SK-N-SH (cell line): Measurements from ENCODE around the gene ZNF319. TPM values are rescaled to one million over a fixed set of nuclear protein-coding genes. Genes with fewer than 3 reads are reported as not detected.

Experiments
- CTCF ChIA-PET: fragments of 300-600, 350-600 bp; formaldehyde crosslinking; extraction: SDS; loops from one replicate; lab custom pipeline; 2021; lab: Yijun Ruan, JAX
- POLR2A ChIA-PET: fragments of 350-600 bp; sonication (Branson Sonifier 250); formaldehyde crosslinking; extraction: SDS; loops from one replicate; lab custom pipeline; 2020; ENCODE audit warnings: antibody characterized with exemption, inconsistent platforms; lab: Yijun Ruan, JAX
- DNase-seq: peaks from one replicate; pipeline ENCODE4 v3.0.0; 2012
- H2AFZ ChIP-seq: fragments of 200-600 bp; sonication (generic); 2 replicates; pipeline ENCODE4 v1.8.1; 2016; ENCODE audit warnings: antibody characterized with exemption, mild to moderate bottlenecking, low read depth
- H3F3A ChIP-seq: fragments of 200-600 bp; sonication (generic); replicated peaks from 2 replicates; pipeline ENCODE3; 2016; ENCODE audit warnings: antibody characterized with exemption, mild to moderate bottlenecking; ENCODE audit not compliant: insufficient read depth
- H3K27ac ChIP-seq, 2 experiments: fragments of 200-500 bp in 1 of 2; fragments of 200-600 bp in 1 of 2; sonication (Bioruptor generic) in 1 of 2; sonication (generic), shearing (Covaris generic) in 1 of 2; 2 replicates each; pipeline versions ENCODE4 v1.5.1 to v1.6.1; 2014 to 2016; ENCODE audit warnings: low read depth in 2 of 2, inconsistent platforms in 1 of 2, low read length in 1 of 2, mild to moderate bottlenecking in 1 of 2, mixed read lengths in 1 of 2
- H3K27me3 ChIP-seq: fragments of 200-600 bp; sonication (generic), shearing (Covaris generic); 2 replicates; pipeline ENCODE4 v1.6.1; 2016; ENCODE audit warnings: mixed run types; ENCODE audit not compliant: insufficient read depth
- H3K36me3 ChIP-seq, 2 experiments: fragments of 200-500 bp in 1 of 2; fragments of 200-600 bp in 1 of 2; sonication (Bioruptor generic) in 1 of 2; sonication (generic) in 1 of 2; replicated peaks in 1 of 2; 2 replicates each; pipeline versions ENCODE3 to v1.5.1; 2014 to 2016; ENCODE audit warnings: low read length in 1 of 2, mild to moderate bottlenecking in 1 of 2; ENCODE audit not compliant: insufficient read depth in 2 of 2, control insufficient read depth in 1 of 2
- H3K4me1 ChIP-seq, 2 experiments: fragments of 200-500 bp in 1 of 2; fragments of 200-600 bp in 1 of 2; sonication (Bioruptor generic) in 1 of 2; sonication (generic), shearing (Covaris generic) in 1 of 2; 2 replicates each; pipeline versions ENCODE4 v1.5.1 to v1.6.1; 2014 to 2016; ENCODE audit warnings: low read depth in 1 of 2, low read length in 1 of 2, mixed run types in 1 of 2; ENCODE audit not compliant: insufficient read depth in 2 of 2, control insufficient read depth in 1 of 2
- H3K4me2 ChIP-seq: fragments of 200-600 bp; sonication (generic), shearing (Covaris generic); 2 replicates; pipeline ENCODE4 v1.6.1; 2017; ENCODE audit warnings: mixed run types
- H3K4me3 ChIP-seq, 2 experiments: fragments of 200-500 bp in 1 of 2; fragments of 200-600 bp in 1 of 2; sonication (Bioruptor generic) in 1 of 2; sonication (generic), shearing (Covaris generic) in 1 of 2; 2 replicates each; pipeline versions ENCODE4 v1.5.1 to v1.8.1; 2014 to 2016; ENCODE audit warnings: low read depth in 2 of 2, inconsistent platforms in 1 of 2, low read length in 1 of 2, mild to moderate bottlenecking in 1 of 2, mixed read lengths in 1 of 2, moderate library complexity in 1 of 2
- H3K79me2 ChIP-seq: fragments of 200-600 bp; sonication (generic); 2 replicates; pipeline ENCODE4 v1.8.1; 2017; ENCODE audit warnings: mild to moderate bottlenecking; ENCODE audit not compliant: insufficient read depth
- H3K9ac ChIP-seq: fragments of 200-600 bp; sonication (generic); 2 replicates; pipeline ENCODE4 v1.6.1; 2017; ENCODE audit warnings: mixed run types
- H3K9me2 ChIP-seq: fragments of 200-600 bp; sonication (generic); 2 replicates; pipeline ENCODE4 v1.6.1; 2017; ENCODE audit warnings: mixed run types
- H3K9me3 ChIP-seq: fragments of 200-600 bp; sonication (generic); 2 replicates; pipeline ENCODE4 v1.6.1; 2017; ENCODE audit warnings: mixed run types, mild to moderate bottlenecking, moderate library complexity
- H4K20me1 ChIP-seq: fragments of 200-600 bp; sonication (generic); 2 replicates; pipeline ENCODE4 v1.6.1; 2017; ENCODE audit warnings: mild to moderate bottlenecking, mixed run types; ENCODE audit not compliant: insufficient read depth
- FOSL2 ChIP-seq: IDR thresholded peaks from 2 replicates; pipeline ENCODE4 v1.4.0; 2012; ENCODE audit warnings: low read depth, mild to moderate bottlenecking, moderate library complexity, borderline replicate concordance
- FOXJ3 ChIP-seq: sonication (generic); formaldehyde crosslinking; IDR thresholded peaks from 2 replicates; pipeline ENCODE4 v1.5.1; 2020; ENCODE audit warnings: mild to moderate bottlenecking, missing genetic modification reagents
- FOXM1 ChIP-seq: IDR thresholded peaks from 2 replicates; pipeline ENCODE4 v1.4.0; 2012; ENCODE audit warnings: low read depth, mild to moderate bottlenecking
- GABPA ChIP-seq: IDR thresholded peaks from 2 replicates; pipeline ENCODE4 v1.4.0; 2012; ENCODE audit warnings: low read depth, mild to moderate bottlenecking
- JUND ChIP-seq: IDR thresholded peaks from 2 replicates; pipeline ENCODE4 v1.4.0; 2012
- MEF2A ChIP-seq: IDR thresholded peaks from 2 replicates; pipeline ENCODE4 v1.4.0; 2012; ENCODE audit warnings: low read depth, borderline replicate concordance
- NFIC ChIP-seq: IDR thresholded peaks from 2 replicates; pipeline ENCODE4 v1.4.0; 2012; ENCODE audit warnings: borderline replicate concordance
- NRF1 ChIP-seq: IDR thresholded peaks from 2 replicates; pipeline ENCODE4 v1.6.1; 2012; ENCODE audit warnings: low read depth, mild to moderate bottlenecking, low read length
- PBX3 ChIP-seq: IDR thresholded peaks from 2 replicates; pipeline ENCODE4; 2012
- RXRA ChIP-seq: IDR thresholded peaks from 2 replicates; pipeline ENCODE4 v1.4.0; 2012; ENCODE audit warnings: low read depth, mild to moderate bottlenecking, borderline replicate concordance
- TAF1 ChIP-seq: IDR thresholded peaks from 2 replicates; pipeline ENCODE4 v1.6.1; 2012; ENCODE audit warnings: low read depth, mild to moderate bottlenecking, low read length, moderate library complexity, borderline replicate concordance
- TEAD4 ChIP-seq: IDR thresholded peaks from 2 replicates; pipeline ENCODE4 v1.4.0; 2012; ENCODE audit warnings: mild to moderate bottlenecking, borderline replicate concordance; ENCODE audit not compliant: insufficient read depth
- USF1 ChIP-seq: IDR thresholded peaks from 2 replicates; pipeline ENCODE4 v1.4.0; 2012; ENCODE audit warnings: low read depth, borderline replicate concordance
- USF2 ChIP-seq: fragments of 150-350 bp; IDR thresholded peaks from 2 replicates; pipeline ENCODE4 v1.6.1; 2017; ENCODE audit warnings: antibody characterized with exemption, low read length, low read depth, borderline replicate concordance
- WGBS: methylation state at CpG from one replicate; pipeline ENCODE4 v1.1.6; 2017; ENCODE audit warnings: low lambda C conversion rate; 5-methylcytosine and 5-hydroxymethylcytosine counted together
- polyA plus RNA-seq, 3 experiments: library from polyadenylated mRNA; depleted of rRNA; stranded (reverse); fragments of >200 nt; gene quantifications; 2 replicates each; pipeline ENCODE4 v1.2.3, GENCODE V29; 2012
- TF ChIP-seq, protein P1 (sequence below): IDR thresholded peaks from 2 replicates; pipeline ENCODE4 v1.6.1; 2012; ENCODE audit warnings: mild to moderate bottlenecking, low read depth, low read length, moderate library complexity

The ZNF319 gene
- polyA plus RNA-seq, 1 of the 3 experiments (the other 2 are of a cell fraction): 7.6 TPM

- ChIA-PET POLR2A (interaction anchor here (1.7 to 2.9 kb wide), 2 partner anchors 94 to 102 kb away, joined by 7 to 24 read pairs; partner anchors contain the start of gene CFAP20), CTCF (interaction anchor here (0.6 to 7.4 kb wide), 9 partner anchors 11 to 494 kb away, joined by 3 to 91 read pairs (median 3); partner anchors contain the start of gene CFAP20)
- no peaks in the 10 kb centered on the region for H4K20me1 ChIP-seq
- no peaks in the 10 kb centered on the region for H3K9me3 ChIP-seq
- H3K36me3 ChIP-seq: no peaks in the 10 kb centered on the region
- H3K79me2 ChIP-seq: no peaks in the 10 kb centered on the region
- peak overlapping the region; percentile 94 for H3K4me2 ChIP-seq
- H3K9me2 ChIP-seq: no peaks in the 10 kb centered on the region
- peaks cover 13% of the 10 kb centered on the region for H3K27me3 ChIP-seq
- H2AFZ ChIP-seq: no peak overlapping the region
- WGBS: 61% methylated on average over 7 of the region's 43 CpGs
- H3F3A ChIP-seq: peaks cover 2% of the 10 kb centered on the region
- no peak overlapping the region for H3K9ac ChIP-seq
- H3K27ac ChIP-seq: no peak overlapping the region
- H3K4me1 ChIP-seq: peaks cover 9 to 57% of the 10 kb centered on the region in 2 experiments
- peak overlapping the region in 1 of 2 experiments; percentile 64; a peak in 3 of 4 replicates for H3K4me3 ChIP-seq
- peak; percentile 63 for DNase-seq
- no peak for TF ChIP-seq FOXJ3 (CRISPR knock-in tag)
- TF ChIP-seq TEAD4: no peak
- TF ChIP-seq NFIC: no peak
- no peak for TF ChIP-seq PBX3
- TF ChIP-seq JUND: no peak
- TF ChIP-seq USF1: no peak
- no peak for TF ChIP-seq RXRA
- TF ChIP-seq, protein P1, sequence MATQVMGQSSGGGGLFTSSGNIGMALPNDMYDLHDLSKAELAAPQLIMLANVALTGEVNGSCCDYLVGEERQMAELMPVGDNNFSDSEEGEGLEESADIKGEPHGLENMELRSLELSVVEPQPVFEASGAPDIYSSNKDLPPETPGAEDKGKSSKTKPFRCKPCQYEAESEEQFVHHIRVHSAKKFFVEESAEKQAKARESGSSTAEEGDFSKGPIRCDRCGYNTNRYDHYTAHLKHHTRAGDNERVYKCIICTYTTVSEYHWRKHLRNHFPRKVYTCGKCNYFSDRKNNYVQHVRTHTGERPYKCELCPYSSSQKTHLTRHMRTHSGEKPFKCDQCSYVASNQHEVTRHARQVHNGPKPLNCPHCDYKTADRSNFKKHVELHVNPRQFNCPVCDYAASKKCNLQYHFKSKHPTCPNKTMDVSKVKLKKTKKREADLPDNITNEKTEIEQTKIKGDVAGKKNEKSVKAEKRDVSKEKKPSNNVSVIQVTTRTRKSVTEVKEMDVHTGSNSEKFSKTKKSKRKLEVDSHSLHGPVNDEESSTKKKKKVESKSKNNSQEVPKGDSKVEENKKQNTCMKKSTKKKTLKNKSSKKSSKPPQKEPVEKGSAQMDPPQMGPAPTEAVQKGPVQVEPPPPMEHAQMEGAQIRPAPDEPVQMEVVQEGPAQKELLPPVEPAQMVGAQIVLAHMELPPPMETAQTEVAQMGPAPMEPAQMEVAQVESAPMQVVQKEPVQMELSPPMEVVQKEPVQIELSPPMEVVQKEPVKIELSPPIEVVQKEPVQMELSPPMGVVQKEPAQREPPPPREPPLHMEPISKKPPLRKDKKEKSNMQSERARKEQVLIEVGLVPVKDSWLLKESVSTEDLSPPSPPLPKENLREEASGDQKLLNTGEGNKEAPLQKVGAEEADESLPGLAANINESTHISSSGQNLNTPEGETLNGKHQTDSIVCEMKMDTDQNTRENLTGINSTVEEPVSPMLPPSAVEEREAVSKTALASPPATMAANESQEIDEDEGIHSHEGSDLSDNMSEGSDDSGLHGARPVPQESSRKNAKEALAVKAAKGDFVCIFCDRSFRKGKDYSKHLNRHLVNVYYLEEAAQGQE: no peak
- no peak for TF ChIP-seq NRF1
Measured at GRCh38 chr16:58027161-58027915, 26.9 kb upstream of the ZNF319 start.

DNA sequence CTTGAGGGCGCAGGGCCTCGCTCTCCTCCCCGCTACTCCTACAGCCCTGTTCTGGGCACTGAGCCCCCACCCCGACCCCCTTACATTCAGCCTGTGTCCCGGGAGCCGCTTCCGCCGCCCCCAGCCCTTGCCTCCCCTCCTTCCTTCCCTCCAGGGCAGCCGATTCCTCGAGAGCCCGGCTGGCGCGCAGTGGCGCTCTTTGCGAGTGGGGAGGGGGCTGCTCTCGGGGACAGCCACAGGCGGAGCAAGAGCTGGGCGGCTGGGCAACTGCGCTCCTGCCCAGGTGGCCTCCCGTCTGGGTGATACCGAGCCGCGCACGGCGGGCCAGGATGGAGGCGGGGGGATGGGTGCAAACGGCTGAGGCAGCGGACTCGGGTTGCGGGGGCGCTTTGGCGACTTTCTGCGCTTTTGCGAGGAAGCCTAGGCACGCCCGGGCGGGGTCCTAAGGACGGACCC lies 26.3 kb upstream of the ZNF319 start:
- 0% methylated on average over 15 of the region's 38 CpGs for WGBS
- Histone ChIP-seq H3K27ac (peak overlapping the region in 1 of 2 experiments; percentile 69; a peak in 1 of 4 replicates), H3K79me2 (no peaks in the 10 kb centered on the region), H3K4me3 (peak overlapping the region; percentile 64), H3K4me1 (peaks cover 13 to 58% of the 10 kb centered on the region in 2 experiments), H3F3A (peaks cover 5% of the 10 kb centered on the region), H2AFZ (no peak overlapping the region), H3K9me2 (no peaks in the 10 kb centered on the region), H3K4me2 (peak overlapping the region; percentile 94), H3K9me3 (no peaks in the 10 kb centered on the region), H4K20me1 (no peaks in the 10 kb centered on the region), H3K9ac (no peak overlapping the region), H3K27me3 (peaks cover 13% of the 10 kb centered on the region), H3K36me3 (no peaks in the 10 kb centered on the region)
- DNase-seq: peak; percentile 72
- ChIA-PET CTCF (interaction anchor here (0.6 to 7.4 kb wide), 8 partner anchors 9 to 310 kb away, joined by 3 to 91 read pairs (median 5); partner anchors contain the start of gene CFAP20), POLR2A (interaction anchor here (1.7 to 2.9 kb wide), 2 partner anchors 95 to 102 kb away, joined by 7 to 24 read pairs; partner anchors contain the start of gene CFAP20)
- TF ChIP-seq TEAD4: no peak
- no peak for TF ChIP-seq GABPA
- TF ChIP-seq, protein P1: no peak
- no peak for TF ChIP-seq MEF2A
- TF ChIP-seq TAF1: no peak
- no peak for TF ChIP-seq FOSL2
- no peak for TF ChIP-seq USF2
- no peak for TF ChIP-seq FOXM1
